Measurements from ENCODE around the gene PMF1.

DNA sequence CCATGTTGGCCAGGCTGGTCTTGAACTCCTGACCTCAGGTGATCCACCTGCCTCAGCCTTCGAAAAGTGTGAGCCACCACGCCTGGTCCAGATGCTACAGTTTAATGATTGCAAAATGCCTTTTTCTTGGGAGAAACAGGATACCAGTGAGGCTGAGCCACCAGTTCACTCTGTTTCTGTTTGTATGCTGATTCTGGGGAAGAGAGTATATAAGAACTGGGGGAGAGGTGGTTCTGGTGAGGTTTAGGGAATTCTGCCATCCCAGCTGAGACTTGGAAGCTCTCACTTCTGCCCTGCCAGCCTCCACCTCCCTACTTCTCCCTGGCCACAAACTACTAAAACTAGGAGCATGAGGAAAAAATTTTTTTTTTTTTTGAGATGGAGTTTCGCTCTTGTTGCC lies 8.1 kb upstream of the PMF1 start:
- TF ChIP-seq SUZ12 (IDR thresholded peaks at IDR 0.05; ENCODE audit: extremely low read depth, insufficient read depth, insufficient read length), result no peak
- TF ChIP-seq YY1 (IDR thresholded peaks at IDR 0.05; ENCODE audit: insufficient read depth, insufficient read length), result no peak
- no peak for TF ChIP-seq ZNF274 (IDR thresholded peaks at IDR 0.05; ENCODE audit: low read depth, low read length)
